GM12878 (cell line): Measurements from ENCODE around the gene ANTXR2. TPM values are rescaled to one million over a fixed set of nuclear protein-coding genes. Genes with fewer than 3 reads are reported as not detected.

ENCODE experiments used
- BCL11A ChIP-seq: IDR thresholded peaks from 2 replicates; pipeline ENCODE4 v1.6.1; 2011; ENCODE audit warnings: low read depth, low read length
- BHLHE40 ChIP-seq, 2 experiments: fragments of 450-650 bp in 1 of 2; IDR thresholded peaks; 2 replicates each; pipeline ENCODE4 v1.6.1; 2011 to 2017; ENCODE audit warnings: low read depth in 2 of 2, borderline replicate concordance in 1 of 2, improper control_type of control experiment in 1 of 2, low read length in 1 of 2, mild to moderate bottlenecking in 1 of 2
- EED ChIP-seq: sonication (generic); IDR thresholded peaks from 2 replicates; pipeline ENCODE4 v1.6.1; 2016; ENCODE audit warnings: antibody characterized with exemption, low read depth
- GABPA ChIP-seq: IDR thresholded peaks from 2 replicates; pipeline ENCODE4 v1.6.1; 2014; ENCODE audit warnings: antibody characterized with exemption, low read depth, mild to moderate bottlenecking, inconsistent platforms
- IKZF1 ChIP-seq: fragments of 450-650 bp; conservative IDR thresholded peaks from 2 replicates; pipeline ENCODE4 v1.6.1; 2017; ENCODE audit warnings: antibody characterized with exemption, mild to moderate bottlenecking
- KDM1A ChIP-seq: fragments of 200-600 bp; sonication (generic); IDR thresholded peaks from 2 replicates; pipeline ENCODE4 v1.6.1; 2016; ENCODE audit warnings: borderline replicate concordance
- KLF5 ChIP-seq: fragments of 450-650 bp; IDR thresholded peaks from 2 replicates; pipeline ENCODE4 v1.6.1; 2014; ENCODE audit warnings: mild to moderate bottlenecking; ENCODE audit not compliant: partially characterized antibody
- MLLT1 ChIP-seq: fragments of 450-650 bp; IDR thresholded peaks from 2 replicates; pipeline ENCODE4 v1.6.1; 2016; ENCODE audit warnings: mild to moderate bottlenecking
- NR2F1 ChIP-seq: fragments of 450-650 bp; conservative IDR thresholded peaks from 2 replicates; pipeline ENCODE4 v1.6.1; 2017; ENCODE audit warnings: mild to moderate bottlenecking
- POLR2A ChIP-seq: IDR thresholded peaks from 2 replicates; pipeline ENCODE4 v1.6.1; 2011; ENCODE audit warnings: low read depth, mild to moderate bottlenecking, low read length
- RUNX3 ChIP-seq: IDR thresholded peaks from 2 replicates; pipeline ENCODE4 v1.6.1; 2012; ENCODE audit warnings: low read length, inconsistent platforms
- SKIL ChIP-seq: fragments of 450-650 bp; IDR thresholded peaks from 2 replicates; pipeline ENCODE4 v1.6.1; 2017; ENCODE audit warnings: mild to moderate bottlenecking, low read depth, inconsistent platforms; ENCODE audit not compliant: poor library complexity, severe bottlenecking
- STAT3 ChIP-seq: IDR thresholded peaks from 2 replicates; pipeline ENCODE4 v1.6.1; 2011; ENCODE audit warnings: low read depth, low read length, improper control_type of control experiment
- YY1 ChIP-seq: IDR thresholded peaks from 2 replicates; pipeline ENCODE4 v1.6.1; 2011; ENCODE audit warnings: low read depth, mild to moderate bottlenecking, low read length
- ZNF207 ChIP-seq: fragments of 450-650 bp; IDR thresholded peaks from 2 replicates; pipeline ENCODE4 v1.6.1; 2014; ENCODE audit warnings: antibody characterized with exemption, mild to moderate bottlenecking, borderline replicate concordance
- ZNF24 ChIP-seq: fragments of 450-650 bp; IDR thresholded peaks from 2 replicates; pipeline ENCODE4 v1.6.1; 2017; ENCODE audit warnings: antibody characterized with exemption, mild to moderate bottlenecking
- polyA plus RNA-seq, 11 experiments: library from polyadenylated mRNA; depleted of rRNA in 4 of 11; unstranded in 6 of 11; stranded (reverse) in 5 of 11; fragments of >200 nt; fragmentation: Nextera tagmentation in 4 of 11; fragmentation: Illumina TruSeq in 1 of 11; extraction: Ambion mirVana in 4 of 11; extraction: Trizol in 1 of 11; gene quantifications; 1 replicate in 1 of 11; 2 replicates in 10 of 11; pipeline versions ENCODE4 v1.2.1 to v1.2.3, GENCODE V29; 2011 to 2016; ENCODE audit warnings: inconsistent platforms in 2 of 11, missing spikeins in 2 of 11, low read depth in 1 of 11
- total RNA-seq, 4 experiments: library from RNA; depleted of rRNA in 3 of 4; stranded (reverse); fragments of >200 nt in 3 of 4; fragmentation: Illumina TruSeq in 1 of 4; extraction: Trizol in 1 of 4; gene quantifications; 2 replicates each; pipeline versions ENCODE4 v1.2.1 to v1.2.3, GENCODE V29; 2013 to 2021
- TF ChIP-seq, protein P1 (sequence below): fragments of 450-650 bp; IDR thresholded peaks from 2 replicates; pipeline ENCODE4 v1.6.1; 2017; ENCODE audit warnings: mild to moderate bottlenecking, moderate library complexity
- TF ChIP-seq, protein P2 (sequence below): IDR thresholded peaks from 2 replicates; pipeline ENCODE4 v1.6.1; 2011; ENCODE audit warnings: borderline replicate concordance, low read depth, mild to moderate bottlenecking, moderate library complexity, low read length; ENCODE audit not compliant: insufficient read depth, poor library complexity, severe bottlenecking

The ANTXR2 gene
- total and polyA plus RNA-seq, 10 of the 15 experiments (the other 5 are each of a cell fraction or from before 2014, with no cell fraction given): 1.4 to 8.9 (median 5.7) TPM

- TF ChIP-seq SKIL (no peak), NR2F1 (no peak), ZNF24 (no peak), KDM1A (no peak), BHLHE40 (IDR thresholded peaks at IDR 0.05; ENCODE audit: borderline replicate concordance in 1 of 2, low read depth in 2 of 2, low read length in 1 of 2) (peak; percentile 64 to 82; a peak in 3 of 4 replicates), KLF5 (no peak), GABPA (no peak; the same call in 1 of the 2 replicates), MLLT1 (no peak), STAT3 (no peak), IKZF1 (peak; percentile 78), YY1 (0 out of 2 replicates have a peak, but pooled peaks have one; percentile 7), EED (peak; percentile 37), RUNX3 (peak; percentile 50), ZNF207 (no peak), POLR2A (peak; percentile 69), BCL11A (no peak)
- TF ChIP-seq, protein P1, sequence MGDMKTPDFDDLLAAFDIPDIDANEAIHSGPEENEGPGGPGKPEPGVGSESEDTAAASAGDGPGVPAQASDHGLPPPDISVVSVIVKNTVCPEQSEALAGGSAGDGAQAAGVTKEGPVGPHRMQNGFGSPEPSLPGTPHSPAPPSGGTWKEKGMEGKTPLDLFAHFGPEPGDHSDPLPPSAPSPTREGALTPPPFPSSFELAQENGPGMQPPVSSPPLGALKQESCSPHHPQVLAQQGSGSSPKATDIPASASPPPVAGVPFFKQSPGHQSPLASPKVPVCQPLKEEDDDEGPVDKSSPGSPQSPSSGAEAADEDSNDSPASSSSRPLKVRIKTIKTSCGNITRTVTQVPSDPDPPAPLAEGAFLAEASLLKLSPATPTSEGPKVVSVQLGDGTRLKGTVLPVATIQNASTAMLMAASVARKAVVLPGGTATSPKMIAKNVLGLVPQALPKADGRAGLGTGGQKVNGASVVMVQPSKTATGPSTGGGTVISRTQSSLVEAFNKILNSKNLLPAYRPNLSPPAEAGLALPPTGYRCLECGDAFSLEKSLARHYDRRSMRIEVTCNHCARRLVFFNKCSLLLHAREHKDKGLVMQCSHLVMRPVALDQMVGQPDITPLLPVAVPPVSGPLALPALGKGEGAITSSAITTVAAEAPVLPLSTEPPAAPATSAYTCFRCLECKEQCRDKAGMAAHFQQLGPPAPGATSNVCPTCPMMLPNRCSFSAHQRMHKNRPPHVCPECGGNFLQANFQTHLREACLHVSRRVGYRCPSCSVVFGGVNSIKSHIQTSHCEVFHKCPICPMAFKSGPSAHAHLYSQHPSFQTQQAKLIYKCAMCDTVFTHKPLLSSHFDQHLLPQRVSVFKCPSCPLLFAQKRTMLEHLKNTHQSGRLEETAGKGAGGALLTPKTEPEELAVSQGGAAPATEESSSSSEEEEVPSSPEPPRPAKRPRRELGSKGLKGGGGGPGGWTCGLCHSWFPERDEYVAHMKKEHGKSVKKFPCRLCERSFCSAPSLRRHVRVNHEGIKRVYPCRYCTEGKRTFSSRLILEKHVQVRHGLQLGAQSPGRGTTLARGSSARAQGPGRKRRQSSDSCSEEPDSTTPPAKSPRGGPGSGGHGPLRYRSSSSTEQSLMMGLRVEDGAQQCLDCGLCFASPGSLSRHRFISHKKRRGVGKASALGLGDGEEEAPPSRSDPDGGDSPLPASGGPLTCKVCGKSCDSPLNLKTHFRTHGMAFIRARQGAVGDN: no peak
- TF ChIP-seq, protein P2, sequence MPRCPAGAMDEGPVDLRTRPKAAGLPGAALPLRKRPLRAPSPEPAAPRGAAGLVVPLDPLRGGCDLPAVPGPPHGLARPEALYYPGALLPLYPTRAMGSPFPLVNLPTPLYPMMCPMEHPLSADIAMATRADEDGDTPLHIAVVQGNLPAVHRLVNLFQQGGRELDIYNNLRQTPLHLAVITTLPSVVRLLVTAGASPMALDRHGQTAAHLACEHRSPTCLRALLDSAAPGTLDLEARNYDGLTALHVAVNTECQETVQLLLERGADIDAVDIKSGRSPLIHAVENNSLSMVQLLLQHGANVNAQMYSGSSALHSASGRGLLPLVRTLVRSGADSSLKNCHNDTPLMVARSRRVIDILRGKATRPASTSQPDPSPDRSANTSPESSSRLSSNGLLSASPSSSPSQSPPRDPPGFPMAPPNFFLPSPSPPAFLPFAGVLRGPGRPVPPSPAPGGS: no peak
These were observed at the start of gene ANTXR2 (continued) for GRCh38 chr4:80072744-80073472.
